ENCODE measurements around the gene GRPEL2.

- TF ChIP-seq CTCF (IDR thresholded peaks at IDR 0.05; ENCODE audit: low read depth, low read length), result no peak
- no peak for TF ChIP-seq EZH2phosphoT487 (IDR thresholded peaks at IDR 0.05; ENCODE audit: low read depth)
Measured at GRCh38 chr5:149303210-149303609, 42.1 kb upstream of the GRPEL2 start.

All from OCI-LY3 (cell line).